HG02763 (cell line): ENCODE data around the gene CYP2B6.
"Not testable (repeated sequence)": the region's sequence is repeated elsewhere in the genome, so short reads cannot be mapped to it uniquely, and the experiment has no call there.

Experiments
- ATAC-seq: cut with Tn5 transposase; IDR thresholded peaks from one replicate; pipeline ENCODE4 v1.9.1; 2021; ENCODE audit warnings: mild to moderate bottlenecking, moderate library complexity; ENCODE audit not compliant: unreplicated experiment

The CYP2B6 gene

DNA sequence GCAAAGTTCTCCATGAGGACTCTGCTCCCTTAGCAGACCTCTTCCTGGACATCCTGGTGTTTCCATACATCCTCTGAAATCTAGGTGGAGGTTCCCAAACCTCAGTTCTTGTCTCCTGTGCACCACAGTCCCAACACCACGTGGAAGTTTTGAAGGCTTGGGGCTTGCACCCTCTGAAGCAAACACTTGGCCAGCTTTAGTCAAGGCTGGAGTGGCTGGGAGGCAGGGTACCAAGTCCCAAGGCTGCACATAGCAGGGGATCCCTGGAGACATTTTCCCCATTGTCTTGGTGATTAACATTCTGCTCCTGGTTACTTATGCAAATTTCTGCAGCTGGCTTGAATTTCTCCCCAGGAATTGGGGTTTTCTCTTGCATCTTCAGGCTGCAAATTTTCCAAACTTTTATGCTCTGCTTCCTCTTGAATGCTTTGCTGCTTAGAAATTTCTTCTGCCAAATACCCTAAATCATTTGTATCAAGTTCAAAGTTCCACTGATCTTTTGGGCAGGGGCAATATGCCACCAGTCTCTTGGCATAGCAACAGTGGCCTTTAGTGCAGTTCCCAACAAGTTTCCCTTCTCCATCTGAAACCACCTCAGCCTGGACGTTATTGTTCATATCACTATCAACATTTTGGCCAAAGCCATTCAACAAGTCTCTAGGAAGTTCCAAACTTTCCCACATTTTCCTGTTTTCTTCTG, 10.2 kb upstream of the CYP2B6 start:
- ATAC-seq: not testable (repeated sequence)

DNA sequence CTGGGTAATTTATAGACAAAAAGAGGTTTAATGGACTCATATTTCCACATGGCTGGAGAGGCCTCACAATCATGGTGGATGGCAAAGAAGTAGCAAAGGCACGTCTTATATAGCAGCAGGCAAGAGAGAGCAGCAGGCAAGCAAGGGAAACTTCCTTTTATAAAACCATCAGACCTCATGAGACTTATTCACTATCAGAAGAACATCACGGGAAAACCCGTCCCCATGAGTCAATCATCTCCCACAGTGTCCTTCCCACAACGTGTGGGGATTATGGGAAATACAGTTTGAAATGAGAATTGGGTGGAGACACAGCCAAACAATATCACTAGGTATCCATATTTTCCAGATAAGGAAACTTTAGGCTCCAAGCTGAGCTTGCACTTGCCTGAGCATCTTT, 9.5 kb upstream of the CYP2B6 start:
- no peak for ATAC-seq

DNA sequence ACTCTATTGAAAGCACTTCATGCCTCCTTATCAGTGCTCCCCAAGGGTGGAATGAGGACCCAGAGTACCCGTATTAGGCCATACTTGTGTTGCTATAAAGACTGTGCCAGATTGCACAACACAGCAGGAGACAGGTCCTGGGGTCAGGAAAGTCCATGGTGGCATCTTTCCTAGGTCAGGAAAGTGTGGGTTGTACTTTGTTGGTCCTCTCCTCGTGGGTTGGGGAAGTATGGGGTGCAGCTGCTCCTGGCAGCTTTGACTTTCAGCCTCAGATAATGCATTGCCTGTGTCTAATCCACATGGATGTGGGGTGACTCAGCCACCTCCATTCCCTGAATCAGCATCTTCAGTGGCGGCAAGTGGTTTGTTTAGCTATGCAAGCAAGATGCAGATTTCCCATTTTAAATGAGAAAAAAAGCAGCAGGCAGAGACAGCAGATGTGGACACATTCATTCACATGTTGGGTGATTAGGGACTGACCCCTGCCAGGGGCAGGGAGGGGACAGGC, 8.4 kb upstream of the CYP2B6 start:
- no peak for ATAC-seq

DNA sequence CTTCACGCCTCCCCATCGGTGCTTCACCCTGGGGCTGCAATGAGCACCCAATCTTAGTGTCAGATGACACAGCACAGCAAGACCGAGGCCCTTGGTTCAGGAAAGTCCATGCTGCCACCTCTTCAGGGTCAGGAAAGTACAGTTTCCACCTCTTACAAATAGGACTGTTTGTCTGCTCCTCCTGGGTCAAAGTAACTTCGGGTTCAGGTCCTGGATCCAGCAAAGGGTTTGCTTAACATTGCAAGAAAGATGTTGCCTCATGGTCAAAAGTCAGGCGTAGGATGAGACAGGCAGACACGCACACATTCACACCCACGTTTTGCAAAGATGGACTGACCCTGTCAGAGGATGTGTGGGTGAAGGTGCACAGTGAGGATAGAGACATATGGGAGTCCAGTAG, 1.6 kb upstream of the CYP2B6 start:
- no peak for ATAC-seq

DNA sequence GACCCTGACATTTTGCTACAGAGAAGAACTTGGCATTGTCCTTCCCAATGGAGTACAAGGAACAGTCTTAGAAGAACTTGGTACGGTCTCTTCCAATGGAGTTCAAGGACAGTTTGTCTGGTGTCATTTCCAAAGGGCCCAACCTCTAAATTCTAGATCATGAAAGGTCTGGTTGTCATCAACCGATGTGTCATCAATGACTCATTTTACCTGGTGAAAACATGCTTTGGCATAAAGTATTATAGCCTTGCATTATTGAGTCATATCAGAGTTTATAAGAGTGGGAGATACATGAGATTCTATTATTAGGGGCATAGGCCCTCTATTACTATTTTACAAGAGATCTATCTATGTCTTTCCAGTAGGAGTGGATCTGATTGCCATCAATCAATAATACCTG, 4.3 kb downstream of the CYP2B6 start:
- ATAC-seq: no peak

DNA sequence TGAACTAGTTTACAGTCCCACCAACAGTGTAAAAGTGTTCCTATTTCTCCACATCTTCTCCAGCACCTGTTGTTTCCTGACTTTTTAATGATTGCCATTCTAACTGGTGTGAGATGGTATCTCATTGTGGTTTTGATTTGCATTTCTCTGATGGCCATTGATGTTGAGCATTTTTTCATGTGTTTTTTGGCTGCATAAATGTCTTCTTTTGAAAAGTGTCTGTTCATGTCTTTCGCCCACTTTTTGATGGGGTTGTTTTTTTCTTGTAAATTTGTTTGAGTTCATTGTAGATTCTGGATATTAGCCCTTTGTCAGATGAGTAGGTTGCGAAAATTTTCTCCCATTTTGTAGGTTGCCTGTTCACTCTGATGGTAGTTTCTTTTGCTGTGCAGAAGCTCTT, 7.9 kb downstream of the CYP2B6 start:
- not testable (repeated sequence) for ATAC-seq

DNA sequence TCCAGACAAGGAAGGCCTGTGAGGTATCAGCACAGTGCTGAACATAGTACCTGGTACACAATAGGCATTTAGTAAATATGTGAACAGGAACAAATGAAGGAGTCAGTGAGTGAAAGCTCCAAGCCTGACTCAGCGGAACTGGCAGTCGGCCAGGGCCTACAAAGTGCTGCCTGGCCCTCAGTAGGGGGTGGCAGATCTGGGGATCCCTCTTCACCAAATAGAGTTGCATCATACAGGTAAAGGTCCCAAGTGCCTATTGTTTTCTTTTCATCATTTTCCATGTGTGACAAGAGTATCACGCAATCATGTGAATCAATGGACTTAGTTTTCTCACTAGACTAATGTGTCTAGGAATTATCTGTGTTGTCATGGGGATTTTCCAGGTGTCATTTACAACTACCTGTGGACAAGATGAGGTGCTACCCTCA, 9.2 kb downstream of the CYP2B6 start:
- ATAC-seq: no peak

DNA sequence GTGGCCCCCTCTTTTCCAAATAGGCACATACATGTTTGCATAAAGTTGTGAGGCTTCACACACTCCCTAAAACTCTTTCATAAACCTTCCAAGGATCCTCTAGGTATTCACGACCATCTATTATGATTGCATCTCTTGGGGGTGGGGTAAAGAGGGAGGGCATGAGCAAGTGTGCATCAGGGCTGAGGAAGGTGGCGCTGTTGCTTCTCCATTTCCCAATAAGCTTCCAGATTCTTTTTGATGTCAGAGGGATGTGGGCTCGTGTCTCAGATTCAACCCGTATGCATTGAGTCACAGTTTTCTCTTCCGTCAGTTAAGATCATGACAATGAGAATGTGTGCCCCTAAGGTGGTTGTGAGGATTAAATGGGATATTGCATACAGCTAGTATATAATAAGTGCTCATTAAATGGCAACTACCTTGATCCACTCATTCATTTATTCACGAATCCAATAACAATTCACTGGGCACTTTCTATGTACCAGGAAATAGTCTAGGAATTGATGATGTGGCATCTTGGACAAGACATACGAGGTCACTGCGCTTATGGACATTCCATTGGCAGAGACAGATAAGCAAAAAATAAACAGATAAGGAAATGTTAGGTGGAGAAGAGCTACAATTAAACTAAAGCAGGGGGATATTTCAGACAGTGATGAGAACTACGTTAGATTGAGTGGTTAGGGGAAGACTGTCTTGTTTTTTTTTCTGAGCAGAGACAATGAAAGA, 10.3 kb downstream of the CYP2B6 start:
- no peak for ATAC-seq

DNA sequence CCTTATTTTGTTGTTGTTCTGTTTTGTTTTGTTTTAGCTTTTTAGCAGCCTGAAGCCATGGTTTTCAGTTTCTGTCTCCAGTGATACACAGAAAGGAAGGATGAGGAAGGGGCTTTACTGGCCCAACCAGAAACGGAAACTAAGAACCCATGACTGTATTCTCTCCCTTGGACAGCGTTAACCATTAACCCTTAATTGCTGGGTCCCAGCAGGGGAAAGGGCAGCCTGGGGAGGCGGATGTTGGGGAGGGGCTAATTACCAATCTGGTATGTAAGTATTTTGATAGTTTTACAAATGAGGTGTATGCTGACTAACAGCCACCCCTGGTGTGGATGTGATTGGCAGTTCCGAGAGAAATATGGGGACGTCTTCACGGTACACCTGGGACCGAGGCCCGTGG, 12.6 kb downstream of the CYP2B6 start:
- ATAC-seq: not testable (repeated sequence)

DNA sequence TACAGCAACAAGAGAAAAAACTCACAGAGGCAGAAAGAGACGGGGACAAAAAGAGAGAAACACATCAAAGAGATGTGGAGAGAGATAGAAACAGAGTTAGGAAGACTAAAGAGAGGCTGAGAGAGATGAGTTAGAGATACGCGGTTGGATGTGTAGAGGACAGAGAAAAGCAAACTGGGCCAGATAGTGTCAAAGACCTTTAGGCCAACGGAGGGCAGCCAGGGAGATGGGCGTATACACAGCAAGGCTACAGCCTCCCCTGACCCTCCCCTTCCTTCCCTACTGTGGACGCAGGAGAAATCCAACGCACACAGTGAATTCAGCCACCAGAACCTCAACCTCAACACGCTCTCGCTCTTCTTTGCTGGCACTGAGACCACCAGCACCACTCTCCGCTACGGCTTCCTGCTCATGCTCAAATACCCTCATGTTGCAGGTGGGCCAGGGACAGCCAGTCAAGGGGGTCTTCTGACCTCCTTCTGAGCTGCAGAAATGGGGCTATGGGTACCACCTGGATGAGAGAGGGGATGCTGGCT, 18.7 kb downstream of the CYP2B6 start:
- ATAC-seq: no peak

DNA sequence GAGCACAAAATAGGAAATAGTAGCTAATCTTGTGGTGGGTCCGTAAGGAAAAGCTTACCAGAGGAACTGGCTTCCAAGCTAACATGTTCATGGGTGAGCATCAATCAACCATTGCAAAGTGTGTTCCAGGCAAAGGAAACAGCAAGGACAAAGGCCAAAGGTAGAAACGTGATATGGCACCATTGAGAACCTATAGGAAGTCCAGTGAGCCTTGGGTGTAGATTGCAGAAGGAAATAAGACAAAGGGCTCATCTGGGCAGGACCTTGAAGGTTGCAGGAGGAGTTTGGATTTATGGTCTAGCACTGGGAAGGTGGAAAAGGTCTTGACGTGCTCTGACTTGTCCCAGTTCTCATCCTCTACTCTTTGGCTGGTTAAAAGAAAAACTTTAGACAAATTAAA, 22.3 kb downstream of the CYP2B6 start:
- no peak for ATAC-seq

DNA sequence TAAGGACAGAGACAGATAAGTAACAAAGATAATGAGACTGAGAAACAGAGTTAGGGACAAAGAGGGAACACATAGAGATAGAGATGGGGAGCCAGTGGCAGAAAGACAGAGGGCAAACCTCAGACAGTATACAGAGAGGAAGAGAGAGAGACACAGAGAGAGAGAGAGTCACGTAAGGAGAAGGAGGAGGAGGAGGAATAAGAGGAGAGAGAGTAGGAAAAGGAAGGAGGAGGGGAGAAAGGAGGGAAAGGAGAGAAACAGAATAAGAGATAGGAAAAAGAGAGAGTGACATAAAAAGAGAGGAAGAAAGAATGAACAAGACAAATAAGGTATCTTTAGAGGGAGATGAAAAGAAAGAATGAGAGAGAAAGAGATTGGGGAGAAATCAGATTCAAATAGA, 23.6 kb downstream of the CYP2B6 start:
- no peak for ATAC-seq

DNA sequence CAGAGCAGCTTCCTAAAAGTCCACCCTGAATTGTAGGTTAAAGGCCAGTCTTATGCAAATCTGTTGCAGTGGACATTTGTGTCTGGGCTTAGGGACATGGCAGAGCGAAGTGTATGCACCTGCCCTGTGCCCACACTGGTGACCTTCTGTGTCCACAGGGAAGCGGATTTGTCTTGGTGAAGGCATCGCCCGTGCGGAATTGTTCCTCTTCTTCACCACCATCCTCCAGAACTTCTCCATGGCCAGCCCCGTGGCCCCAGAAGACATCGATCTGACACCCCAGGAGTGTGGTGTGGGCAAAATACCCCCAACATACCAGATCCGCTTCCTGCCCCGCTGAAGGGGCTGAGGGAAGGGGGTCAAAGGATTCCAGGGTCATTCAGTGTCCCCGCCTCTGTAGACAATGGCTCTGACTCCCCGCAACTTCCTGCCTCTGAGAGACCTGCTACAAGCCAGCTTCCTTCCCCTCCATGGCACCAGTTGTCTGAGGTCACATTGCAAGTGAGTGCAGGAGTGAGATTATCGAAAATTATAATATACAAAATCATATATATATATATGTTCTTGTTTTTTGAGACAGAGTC, 25.5 kb downstream of the CYP2B6 start:
- ATAC-seq: no peak

DNA sequence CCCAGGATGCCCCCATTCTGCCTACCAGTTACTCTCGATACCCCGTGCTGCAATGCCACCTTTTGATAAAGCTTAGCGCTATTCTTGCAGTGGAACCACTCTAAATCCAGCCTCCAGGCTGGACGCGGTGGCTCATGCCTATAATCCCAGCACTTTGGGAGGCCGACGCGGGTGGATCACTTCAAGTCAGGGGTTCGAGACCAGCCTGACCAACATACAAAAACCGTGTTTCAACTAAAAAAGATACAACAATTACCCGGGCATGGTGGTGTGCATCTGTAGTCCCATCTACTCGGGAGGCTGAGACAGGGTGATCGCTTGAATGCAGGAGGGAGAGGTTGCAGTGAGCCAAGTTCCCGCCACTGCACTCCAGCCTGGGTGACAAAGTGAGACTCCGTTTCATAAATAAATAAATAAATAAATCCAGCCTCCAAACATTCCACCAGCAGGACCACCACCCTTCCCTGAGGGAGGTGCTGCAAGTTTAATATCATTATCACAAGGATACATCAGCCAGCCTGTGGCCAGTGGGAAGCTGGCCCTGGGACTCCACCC, 27.7 kb downstream of the CYP2B6 start:
- ATAC-seq: no peak

DNA sequence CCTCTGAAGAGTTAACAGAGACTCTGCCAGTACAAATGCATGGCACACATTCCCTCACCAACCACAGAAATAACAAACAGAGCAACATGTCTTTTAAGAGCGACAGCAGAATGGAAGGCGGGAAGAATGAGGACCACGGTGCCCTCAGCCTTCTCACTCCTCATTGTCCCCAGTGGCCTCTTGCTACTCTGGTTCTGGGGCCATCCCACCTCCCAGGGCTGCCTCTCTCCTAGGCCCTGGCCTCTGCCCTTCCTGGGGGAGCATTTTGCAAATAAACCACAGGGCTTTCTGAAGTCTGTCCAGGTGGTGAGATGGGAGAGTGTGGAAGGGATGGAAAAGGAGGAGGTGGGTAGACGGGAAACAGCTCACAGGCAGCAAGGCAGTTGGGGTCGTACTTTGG, 28.3 kb downstream of the CYP2B6 start:
- ATAC-seq: no peak

DNA sequence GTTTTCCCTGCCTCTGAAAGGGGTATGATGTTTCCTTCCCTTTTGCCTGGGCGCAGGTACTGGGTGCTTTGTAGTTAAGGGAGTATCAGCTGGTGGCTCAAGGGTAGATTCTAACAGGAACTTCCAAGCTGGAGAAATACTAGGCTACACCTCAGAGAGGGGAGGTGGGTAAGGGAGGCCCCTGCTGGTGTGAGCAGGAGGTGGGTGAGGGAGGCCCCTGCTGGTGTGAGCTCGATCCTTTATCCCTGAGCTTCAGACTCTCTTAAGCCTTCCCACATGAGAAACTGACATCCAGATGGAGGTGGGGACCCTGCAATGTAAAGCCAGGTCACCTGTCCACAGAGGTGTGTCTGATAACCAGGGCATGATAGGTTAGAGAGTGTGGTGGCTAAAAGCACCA, 32.1 kb downstream of the CYP2B6 start:
- ATAC-seq: no peak

DNA sequence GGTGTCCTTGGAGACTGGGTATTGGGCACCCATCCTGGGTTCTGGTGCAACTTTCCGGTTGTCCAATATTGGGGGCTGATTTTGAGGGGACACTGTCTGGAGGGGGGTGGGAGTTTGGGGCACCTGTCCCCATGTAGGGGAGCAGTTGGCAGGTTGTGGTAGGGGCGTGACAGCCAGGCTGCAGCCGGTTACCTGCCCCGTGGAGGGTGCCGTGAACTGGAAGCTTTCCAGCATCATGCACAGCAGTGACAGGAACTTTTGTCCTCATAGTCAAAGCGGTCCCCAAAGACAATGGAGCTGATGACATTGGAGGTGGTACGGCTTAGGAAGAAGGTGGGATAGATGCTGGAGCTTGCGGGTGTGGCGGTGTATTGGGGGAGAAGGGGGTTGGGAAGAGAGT, 34.3 kb downstream of the CYP2B6 start:
- no peak for ATAC-seq

DNA sequence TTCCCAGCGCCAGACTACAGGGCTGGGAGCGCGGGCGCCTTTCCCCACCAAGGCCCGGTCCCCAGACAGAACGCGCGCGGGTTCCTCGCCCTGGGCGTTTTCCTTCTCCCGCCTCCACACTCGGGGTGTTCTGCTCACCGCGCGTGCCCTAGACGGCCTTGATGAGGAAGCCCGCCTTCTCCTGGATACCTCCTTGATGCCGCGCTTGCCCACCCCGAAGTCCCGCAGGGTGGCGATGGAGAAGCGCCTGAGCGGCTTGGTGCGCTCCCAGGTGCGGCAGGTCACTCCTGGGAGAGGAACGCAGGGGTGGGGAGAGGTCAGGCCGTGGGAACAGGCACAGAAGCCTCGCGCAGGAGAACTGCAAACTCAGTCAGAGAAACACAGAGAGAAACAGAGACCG, 34.8 kb downstream of the CYP2B6 start:
- ATAC-seq: no peak

DNA sequence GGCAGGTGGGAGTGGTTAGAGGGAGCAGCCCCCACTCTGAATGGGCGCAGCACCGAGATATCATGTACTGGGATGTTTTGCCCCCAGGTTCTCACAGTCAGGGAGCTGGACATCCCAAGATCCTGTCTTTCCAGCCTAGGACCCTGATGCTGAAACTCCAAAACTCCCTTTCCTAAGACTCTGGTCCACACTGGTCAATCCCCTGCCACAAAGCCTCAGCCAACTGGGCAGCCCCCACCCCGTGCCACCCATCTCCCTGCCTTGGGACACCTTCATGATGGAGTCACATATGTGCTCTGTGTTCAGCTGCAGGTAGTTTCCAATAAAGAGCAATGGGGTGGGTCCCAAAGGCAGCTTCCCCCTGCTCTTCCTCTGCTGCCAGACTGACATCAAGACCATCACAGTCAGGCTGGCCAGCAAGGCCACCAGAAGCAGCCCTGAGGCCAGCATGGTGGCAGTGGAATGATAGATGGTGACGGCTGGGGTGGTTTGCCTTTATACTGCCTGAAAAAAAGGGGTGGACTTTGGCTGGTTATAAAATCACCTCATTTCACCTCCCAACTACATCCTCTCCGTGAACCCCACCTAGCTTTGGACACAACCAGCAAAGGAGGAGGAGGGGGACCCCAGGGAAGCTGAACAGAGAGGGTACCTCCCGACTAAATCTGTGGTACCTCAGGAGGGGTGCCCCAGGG, 36.3 kb downstream of the CYP2B6 start:
- no peak for ATAC-seq

DNA sequence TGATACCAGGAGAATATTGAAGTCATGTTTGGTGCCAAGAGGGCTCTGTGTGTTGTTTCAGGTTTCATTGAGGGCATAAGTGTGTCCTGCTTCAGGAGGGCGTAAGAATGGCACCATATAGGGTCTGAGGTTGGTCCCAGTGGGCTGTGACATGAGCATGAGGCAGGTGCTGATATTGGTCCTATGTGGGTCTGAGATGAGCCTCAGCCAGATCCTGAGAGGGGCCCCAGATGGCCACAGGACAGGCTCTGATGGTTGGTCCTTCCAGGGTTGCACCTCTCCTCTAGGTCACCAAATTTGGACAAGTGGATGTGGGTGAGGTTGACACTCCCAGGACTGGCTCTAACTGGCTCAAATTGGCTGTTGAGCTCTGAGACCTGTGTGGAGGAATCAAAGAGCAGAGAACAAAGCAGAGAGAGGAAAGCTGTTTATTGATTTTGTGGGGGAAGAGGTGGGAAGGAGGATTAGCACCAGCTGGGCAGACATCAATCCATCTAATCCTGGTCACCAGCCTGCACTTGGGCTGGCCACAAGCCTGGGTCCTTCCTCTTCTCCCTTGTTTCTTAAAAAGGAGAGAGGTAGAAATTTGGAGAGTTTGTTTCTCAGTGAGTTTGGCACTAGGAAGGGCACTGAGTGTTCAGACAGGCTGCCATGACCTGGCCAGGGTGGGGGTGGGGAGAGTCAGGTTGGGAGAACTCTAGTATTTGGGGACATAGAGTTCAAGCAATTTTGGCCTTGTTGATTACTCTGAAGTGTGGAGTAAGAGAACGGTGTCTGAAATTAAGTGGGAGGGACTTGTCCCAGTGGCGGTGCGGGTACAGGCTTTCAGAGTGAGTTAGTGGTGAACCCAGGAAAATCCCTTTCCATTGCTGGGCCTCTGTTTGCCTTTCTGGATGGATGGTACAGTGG, 38.7 kb downstream of the CYP2B6 start:
- no peak for ATAC-seq
